ENCODE results near the gene IRAK2. TPM values are rescaled to one million over a fixed set of nuclear protein-coding genes. Genes with fewer than 3 reads are reported as not detected.
"Not testable (repeated sequence)": the region's sequence is repeated elsewhere in the genome, so short reads cannot be mapped to it uniquely, and the experiment has no call there.

The IRAK2 gene
- total RNA-seq, 2 donors from 2014 or later = 1.7 to 1.8 TPM

DNA sequence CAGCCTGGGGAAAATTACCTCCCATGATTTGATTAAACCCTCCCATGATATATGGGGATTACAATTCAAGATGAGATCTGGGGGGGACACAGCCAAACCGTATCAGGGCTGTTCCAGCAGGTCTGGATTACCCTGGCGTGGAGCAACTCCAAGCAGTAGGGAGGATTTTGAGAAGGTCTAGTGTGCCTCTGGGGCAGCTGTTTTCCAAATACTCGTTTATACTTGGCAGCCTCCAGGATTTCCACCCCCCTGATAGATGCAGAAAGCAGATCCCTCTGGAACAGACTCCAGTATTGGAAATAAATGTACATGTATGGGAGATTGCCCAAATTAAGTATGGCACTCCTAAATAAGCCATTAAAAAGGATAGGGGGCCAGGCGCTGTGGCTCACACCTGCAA lies 7.7 kb upstream of the IRAK2 start:
- DNase-seq (no peak), ATAC-seq (no peak)
- intact Hi-C loops (cut with DNase I) = no loop called here

DNA sequence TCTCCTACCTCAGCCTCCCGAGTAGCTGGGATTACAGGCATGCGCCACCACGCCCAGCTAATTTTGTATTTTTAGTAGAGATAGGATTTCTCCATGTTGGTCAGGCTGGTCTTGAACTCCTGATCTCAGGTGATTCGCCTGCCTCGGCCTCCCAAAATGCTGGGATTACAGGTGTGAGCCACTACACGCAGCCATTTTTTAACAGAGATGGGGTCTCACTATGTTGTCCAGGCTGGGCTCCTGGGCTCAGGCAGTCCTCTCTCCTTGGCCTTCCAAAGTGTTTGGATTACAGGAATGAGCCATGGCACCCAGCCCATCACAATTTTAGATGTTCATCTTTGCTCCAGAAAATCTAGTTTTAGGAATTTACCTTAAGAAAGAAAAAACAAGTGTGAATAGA lies 6.2 kb upstream of the IRAK2 start:
- DNase-seq; intact Hi-C loops (cut with DNase I); ATAC-seq: not testable (repeated sequence)

DNA sequence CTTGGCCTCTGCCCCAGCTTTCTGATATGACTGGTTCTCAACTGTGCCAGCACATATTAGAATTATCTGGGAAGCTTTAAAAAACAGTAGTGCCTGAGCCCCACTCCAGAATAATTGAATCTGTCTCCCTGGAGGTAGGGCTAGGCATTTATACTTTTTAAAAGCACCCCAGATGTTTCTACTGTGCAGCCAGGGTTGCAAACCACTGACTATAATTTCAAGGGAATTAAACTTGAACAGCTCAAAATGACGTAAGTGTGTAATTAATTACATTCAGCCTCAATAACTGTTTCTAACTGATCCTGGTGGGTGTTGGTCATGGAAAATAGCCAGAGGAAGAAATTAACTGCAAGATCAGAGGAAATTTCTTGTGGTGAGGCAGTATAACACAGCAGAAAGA lies 4.4 kb upstream of the IRAK2 start:
- intact Hi-C loops (cut with DNase I) = loop anchor here in 1 of 2 donors (10.0 kb wide), 1 partner anchor 74 kb away; no protein-coding TSS in a partner anchor
- ATAC-seq = no peak
- no peak for DNase-seq

DNA sequence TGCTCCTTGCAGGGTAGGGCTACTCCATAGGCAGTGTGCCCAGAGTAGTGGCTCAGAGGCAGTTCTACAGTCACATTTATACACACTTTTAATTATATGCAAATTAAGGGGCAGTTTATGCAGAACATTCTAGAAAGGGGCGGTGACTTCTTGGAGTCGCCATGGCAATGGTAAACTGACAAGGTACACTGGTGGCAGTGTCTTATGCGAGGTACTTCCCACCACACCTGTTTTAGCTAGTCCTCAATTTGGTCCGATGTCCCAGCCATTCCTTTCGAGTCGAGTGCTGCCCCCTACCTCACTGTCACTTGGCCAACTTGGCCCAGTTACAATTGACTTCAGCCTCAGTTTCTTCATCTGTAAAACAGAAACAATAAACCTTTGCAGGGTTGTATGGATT lies 3.8 kb upstream of the IRAK2 start:
- no peak for ATAC-seq
- intact Hi-C loops (cut with DNase I) = loop anchor here in 1 of 2 donors (10.0 kb wide), 1 partner anchor 74 kb away; no protein-coding TSS in a partner anchor

DNA sequence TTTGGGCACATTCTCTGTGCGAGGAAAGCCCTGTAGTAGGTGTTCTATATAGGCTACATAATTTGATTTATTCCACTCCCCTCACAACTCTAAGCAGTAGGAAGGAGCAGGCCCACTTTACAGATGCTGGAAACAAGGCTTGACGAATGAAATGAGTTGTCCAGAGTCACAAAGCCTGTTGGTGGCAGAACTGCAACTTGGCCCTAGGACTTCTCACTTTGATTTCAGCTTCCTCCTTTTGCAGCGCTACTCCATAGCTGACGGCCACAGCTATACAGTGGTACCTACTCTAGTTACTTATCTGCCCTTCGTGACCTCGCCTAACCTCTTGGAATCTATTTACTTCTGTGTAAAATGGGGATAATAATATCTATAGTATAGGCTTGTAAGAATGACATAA lies 2.5 kb upstream of the IRAK2 start:
- intact Hi-C loops (cut with DNase I) = loop anchor here in 1 of 2 donors (10.0 kb wide), 1 partner anchor 73 kb away; no protein-coding TSS in a partner anchor
- ATAC-seq = no peak
- no peak for DNase-seq

More for the DNA sequence above, 3.8 kb upstream of the IRAK2 start:
- no peak for DNase-seq

DNA sequence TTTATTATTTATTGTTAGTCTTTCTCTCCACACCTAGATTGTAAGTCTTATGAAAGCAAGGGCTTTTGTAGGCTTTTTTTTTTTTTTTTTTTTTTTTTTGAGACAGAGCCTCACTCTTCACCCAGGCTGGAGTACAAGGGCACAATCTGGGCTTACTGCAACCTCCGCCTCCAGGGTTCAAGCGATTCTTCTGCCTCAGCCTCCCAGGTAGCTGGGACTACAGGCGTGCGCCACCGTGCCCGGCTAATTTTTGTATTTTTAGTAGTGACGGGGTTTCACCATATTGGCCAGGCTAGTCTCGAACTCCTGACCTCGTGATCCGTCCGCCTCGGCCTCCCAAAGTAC lies 546 bp upstream of the IRAK2 start:
- intact Hi-C loops (cut with DNase I) = loop anchor here (2.0 to 10.0 kb wide), 2 partner anchors 61 to 71 kb away; no protein-coding TSS in a partner anchor
- DNase-seq, ATAC-seq: not testable (repeated sequence)

DNA sequence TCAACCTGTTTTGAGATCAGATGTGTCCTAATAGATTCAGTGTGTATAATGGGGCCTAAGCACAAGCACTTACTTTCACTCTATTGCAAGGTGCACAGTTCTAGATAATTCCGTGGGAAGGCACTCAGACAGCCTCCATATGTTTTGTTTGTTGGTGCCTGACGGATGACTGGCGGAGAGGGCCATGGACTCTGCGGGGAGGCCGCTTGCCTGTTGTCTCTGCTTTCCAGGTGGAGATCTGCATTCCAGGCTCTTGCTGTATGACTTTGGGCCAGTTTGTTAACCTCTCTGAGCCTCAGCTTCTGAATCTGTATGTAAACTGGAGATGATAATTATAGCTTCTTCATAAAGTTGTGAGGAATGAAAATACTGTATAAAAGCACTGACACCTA lies 1.5 kb downstream of the IRAK2 start:
- ATAC-seq (no peak), DNase-seq (no peak)
- intact Hi-C loops (cut with DNase I) = loop anchor here in 1 of 2 donors (10.0 kb wide), 1 partner anchor 69 kb away; no protein-coding TSS in a partner anchor

DNA sequence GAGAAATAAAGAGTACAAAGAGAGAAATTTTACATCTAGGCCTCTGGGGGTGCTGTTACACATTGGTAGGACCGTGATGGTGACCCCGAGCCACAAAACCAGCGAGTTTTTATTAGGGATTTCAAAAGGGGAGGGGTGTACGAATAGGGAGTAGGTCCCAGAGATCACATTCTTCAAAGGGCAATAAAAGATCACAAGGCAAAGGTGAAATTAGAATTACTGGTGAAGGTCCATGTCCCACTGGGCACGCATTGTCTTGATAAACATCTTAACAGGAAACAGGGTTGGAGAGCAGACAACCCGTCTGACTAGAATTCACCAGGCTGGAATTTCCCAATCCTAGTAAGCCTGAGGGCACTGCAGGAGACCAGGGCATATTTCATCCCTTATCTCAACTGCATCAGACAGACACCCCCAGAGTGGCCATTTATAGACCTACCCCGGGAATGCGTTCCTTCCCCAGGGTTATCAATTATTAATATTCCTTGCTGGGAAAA lies 4.3 kb downstream of the IRAK2 start:
- no peak for ATAC-seq
- intact Hi-C loops (cut with DNase I) = loop anchor here in 1 of 2 donors (10.0 kb wide), 1 partner anchor 66 kb away; no protein-coding TSS in a partner anchor
- DNase-seq = no peak

DNA sequence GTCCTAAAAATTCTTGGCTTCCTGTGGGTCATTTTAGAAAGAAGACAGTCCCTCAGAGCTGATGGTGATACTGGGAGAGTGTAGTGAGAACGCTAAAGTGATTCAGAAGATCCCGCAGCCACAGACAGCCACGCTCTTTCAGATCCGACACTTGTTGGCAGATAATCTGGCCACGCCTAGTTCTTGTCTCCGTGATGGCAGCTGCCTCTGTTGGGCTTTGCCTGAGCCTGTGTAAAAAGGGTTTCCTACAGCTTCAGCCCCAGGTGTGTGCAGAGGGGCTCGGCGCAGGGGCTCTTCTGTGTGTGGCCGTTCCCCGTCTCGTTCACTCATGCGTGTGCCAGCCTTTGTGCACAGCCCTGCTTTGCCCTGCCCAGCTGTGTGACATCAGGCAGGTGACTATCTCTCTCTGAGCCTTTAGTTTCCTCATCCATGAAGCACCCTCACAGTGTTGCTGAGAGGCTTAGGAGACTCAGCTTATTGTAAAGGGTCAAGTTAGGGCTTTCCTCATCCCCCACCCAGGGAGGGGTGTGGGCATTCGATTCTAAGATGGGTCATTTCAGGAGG lies 6.3 kb downstream of the IRAK2 start:
- DNase-seq (no peak), ATAC-seq (no peak)
- intact Hi-C loops (cut with DNase I) = no loop called here

DNA sequence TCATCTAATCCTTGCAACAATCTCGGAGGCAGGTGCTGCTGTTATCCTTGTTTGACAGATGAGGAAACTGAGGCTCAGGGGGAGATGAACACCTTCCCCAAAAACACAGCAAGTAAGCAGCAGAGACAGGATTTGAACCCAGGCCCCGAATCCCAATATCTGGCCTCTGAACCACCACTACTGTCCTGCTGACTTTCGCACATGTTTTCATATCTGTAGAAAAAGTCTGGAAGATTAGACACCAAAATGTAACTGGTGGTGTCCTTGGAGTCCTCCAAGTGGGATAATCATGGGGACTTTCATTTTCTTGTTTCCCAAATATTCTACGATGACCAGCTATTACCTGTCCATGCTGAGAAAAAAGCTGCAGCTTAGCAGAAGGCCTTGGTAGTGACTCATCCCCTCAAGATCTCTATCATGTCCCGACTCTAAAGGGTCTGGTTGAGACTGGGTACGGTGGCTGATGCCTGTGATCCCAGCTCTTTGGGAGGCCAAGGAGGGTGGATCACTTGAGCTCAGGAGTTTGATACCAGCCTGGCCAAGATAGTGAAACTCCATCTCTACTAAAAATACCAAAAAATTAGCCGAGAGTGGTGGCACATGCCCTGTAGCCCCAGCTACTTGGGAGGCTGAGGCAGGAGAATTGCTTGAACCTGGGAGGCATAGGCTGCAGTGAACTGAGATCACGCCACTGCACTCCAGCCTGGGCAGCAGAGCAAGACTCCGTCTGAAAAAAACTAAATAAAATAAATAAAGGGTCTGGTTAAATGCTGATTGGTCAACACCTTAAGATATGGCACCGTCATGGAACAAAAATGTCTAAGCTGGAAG lies 8.6 kb downstream of the IRAK2 start:
- DNase-seq (no peak), ATAC-seq (no peak)
- intact Hi-C loops (cut with DNase I) = no loop called here

DNA sequence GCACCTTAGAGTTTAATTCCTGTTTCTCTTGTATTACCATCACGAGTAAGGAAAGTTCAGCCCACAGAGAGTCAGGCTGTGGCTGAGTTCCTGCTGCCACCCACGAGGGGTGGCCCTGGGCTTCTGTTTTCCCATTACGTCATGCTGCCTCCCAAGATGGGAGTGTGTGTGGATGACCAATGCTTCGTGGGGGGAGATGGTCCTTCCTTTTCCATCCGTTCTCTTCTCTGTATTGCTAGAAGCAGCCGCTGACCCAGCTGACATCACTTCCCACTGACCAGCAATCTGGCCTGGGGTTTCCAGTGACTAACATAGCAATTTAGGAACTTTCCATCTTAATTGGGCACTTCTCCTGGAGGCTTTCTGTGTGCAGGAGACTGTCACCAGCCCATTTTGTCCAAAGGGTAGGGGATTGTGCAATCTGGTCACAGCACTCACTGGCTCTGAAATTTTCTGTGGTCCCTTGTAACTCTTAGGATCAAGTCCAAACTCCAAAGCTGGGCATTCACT lies 9.3 kb downstream of the IRAK2 start:
- intact Hi-C loops (cut with DNase I) = no loop called here
- DNase-seq = peak; percentile 84
- ATAC-seq = peak; percentile 95 to 98

DNA sequence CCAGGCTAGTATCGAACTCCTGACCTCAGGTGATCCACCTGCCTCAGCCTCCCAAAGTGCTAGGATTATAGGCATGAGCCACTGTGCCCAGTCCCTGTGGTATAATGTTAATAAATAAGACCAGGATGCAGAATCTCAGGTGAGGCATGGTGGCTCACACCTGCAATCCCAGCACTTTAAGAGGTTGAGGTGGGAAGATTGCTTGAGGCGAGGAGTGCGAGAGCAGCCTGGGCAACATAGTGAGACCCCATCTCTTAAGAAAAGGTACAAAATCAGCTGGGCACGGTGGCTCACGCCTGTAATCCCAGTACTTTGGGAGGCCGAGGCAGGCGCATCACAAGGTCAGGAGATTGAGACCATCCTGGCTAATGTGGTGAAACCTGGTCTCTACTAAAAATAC lies 10.6 kb downstream of the IRAK2 start:
- intact Hi-C loops (cut with DNase I); DNase-seq; ATAC-seq: not testable (repeated sequence)

DNA sequence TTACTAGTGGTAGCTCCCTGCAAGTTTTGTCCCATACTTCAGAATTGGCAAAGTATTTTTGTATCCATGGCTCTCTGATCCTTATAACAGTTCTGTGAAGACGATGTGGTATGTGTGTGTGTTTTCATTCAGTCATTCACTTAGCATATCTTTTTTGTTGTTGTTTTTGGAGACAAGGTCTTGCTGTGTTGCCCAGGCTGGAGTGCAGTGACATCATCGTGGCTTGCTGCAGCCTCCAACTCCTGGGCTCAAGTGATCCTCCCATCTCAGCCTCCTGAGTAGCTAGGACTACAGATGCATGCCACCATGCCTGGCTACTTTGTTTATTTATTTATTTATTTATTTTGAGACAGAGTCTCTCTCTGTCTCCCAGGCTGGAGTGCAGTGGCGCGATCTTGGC lies 11.4 kb downstream of the IRAK2 start:
- not testable (repeated sequence) for DNase-seq

DNA sequence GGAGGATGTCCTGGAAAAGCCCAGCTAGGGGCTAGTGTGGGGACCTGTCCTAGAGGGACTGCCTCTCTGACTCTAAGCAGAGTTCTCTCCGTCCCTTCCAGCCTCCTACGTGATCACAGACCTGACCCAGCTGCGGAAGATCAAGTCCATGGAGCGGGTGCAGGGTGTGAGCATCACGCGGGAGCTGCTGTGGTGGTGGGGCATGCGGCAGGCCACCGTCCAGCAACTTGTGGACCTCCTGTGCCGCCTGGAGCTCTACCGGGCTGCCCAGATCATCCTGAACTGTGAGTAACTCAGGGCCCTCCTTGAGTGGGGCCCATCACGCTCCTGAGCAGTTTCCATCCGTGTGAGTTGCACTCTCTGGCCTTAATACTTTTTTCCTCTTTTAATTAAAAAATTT lies 13.0 kb downstream of the IRAK2 start:
- intact Hi-C loops (cut with DNase I) = no loop called here
- ATAC-seq = no peak
- DNase-seq = no peak

More for the DNA sequence above, 11.4 kb downstream of the IRAK2 start:
- intact Hi-C loops (cut with DNase I); ATAC-seq: not testable (repeated sequence)

DNA sequence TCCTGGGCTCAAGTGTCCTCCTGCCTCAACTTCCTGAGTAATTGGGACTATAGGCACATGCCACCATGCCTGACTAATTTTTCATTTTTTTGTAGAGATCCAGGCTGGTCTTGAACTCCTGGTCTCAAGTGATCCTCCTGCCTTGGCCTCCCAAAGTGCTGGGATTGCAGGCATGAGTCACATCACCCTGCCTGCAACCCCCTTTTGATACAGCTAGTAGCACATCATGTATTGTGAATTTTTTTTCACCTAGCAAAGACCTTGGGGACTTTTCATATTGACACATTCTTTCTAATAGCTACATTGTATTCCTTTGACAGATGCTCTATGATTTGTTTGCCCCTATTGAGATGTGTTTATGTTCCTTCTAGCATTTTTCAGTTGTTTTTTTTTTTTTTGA lies 14.2 kb downstream of the IRAK2 start:
- ATAC-seq (no peak), DNase-seq (no peak)
- intact Hi-C loops (cut with DNase I) = no loop called here

DNA sequence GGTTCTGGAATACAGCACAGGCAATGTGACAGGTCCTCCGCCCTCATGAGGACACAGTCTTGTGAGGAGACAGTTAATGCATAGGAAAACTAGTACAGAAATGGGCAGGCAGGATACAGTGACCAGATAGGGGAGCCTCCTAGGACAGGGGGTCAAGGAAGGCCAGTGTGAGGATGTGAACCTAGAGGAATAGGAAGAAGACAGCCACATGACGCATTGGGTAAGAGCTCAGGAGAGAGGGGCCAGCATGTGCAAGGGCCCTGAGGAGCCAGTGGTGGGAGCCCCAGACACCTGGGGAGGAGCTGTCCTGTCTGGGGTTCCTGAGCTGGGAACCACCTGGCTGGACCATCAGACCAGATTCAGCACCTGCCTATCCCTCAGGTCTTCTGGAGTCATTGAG lies 15.6 kb downstream of the IRAK2 start:
- DNase-seq (no peak), ATAC-seq (no peak)
- intact Hi-C loops (cut with DNase I) = no loop called here

DNA sequence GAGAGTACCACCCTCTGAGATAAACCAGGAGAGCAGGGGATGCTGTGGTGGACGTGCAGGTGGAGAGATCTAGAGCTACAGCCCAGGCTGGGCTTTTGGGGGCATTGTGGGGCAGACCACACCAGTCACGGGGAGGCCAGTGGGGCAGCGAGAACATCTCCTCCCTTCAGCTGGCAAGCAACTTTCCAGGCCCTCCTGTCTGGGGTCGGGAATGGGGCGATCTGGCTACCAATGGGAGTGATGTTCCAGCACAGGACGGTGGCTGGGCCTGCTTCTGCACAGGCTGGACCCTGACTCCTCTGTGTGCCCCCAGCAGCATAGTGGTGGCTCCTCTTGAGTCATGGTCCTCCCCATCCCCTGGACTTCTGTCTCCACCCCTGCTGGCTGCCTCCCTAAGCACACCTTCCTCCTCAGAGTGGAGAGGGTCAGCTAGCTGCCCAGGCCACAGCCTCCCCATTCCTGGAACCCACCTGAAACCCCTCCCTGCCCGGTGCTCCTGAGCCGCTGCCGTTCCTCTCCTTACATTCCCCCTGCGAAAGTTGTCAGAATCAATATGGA lies 16.1 kb downstream of the IRAK2 start:
- ATAC-seq = no peak
- intact Hi-C loops (cut with DNase I) = no loop called here
- DNase-seq = no peak

DNA sequence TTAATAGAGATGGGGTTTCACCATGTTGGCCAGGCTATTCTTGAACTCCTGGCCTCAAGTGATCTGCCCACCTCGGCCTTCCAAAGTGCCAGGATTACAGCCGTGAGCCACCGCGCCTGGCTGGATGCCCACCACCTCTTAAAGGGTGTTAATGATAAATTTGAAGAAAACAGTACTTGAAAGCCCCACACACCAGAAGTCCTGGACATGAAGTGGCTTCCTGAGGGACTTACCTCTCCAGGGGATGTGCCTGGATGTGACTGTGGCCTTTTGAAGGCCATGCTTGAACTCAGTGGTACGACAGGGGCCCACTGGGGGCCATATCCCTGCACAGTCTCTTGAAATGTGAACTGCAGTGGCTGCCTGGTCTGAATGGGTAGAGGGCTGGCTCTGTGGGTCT lies 18.2 kb downstream of the IRAK2 start:
- no peak for DNase-seq

DNA sequence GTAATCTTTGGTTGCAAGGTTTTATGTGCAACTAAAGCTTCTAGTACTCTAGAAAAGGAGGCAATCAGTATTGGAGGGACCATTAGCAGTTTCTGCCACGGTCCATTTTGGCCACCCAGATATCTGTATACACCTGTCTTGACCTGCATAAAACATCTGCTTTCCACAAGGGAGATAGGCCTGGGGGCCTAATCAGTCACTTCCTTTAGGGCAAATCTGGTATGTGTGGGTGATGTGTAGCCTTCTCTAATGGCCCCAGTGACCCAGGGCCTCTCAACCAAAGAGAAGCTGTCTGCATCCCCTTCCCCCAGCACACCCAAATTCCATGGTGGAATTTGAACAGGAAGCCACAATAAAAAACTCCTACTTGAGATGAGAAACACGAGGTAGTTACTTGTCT lies 19.5 kb downstream of the IRAK2 start:
- intact Hi-C loops (cut with DNase I) = no loop called here
- ATAC-seq (no peak), DNase-seq (no peak)

More for the DNA sequence above, 18.2 kb downstream of the IRAK2 start:
- intact Hi-C loops (cut with DNase I) = no loop called here
- no peak for ATAC-seq

All from left cardiac atrium (tissue), 4 donors.